Adrenal gland (tissue), 12 donors: ENCODE data around the gene BCL2A1. TPM values are rescaled to one million over a fixed set of nuclear protein-coding genes. Genes with fewer than 3 reads are reported as not detected.

Source experiments
- DNase-seq, 7 donors: peaks; one replicate each; pipeline ENCODE4 v3.0.0-alpha.2; 2019 to 2020
- H3K27ac ChIP-seq, 5 donors: fragments of 200-600 bp; sonication (generic) in 4 of 5; 1 replicate in 3 of 5; 2 replicates in 2 of 5; pipeline versions ENCODE4 v1.5.1 to v1.8.0; 2016 to 2020; ENCODE audit warnings: mild to moderate bottlenecking in 1 of 5
- H3K27me3 ChIP-seq: fragments of 200-600 bp; 2 replicates; pipeline ENCODE4 v1.8.0; 2021
- H3K36me3 ChIP-seq, 2 donors: fragments of 200-600 bp; replicated peaks in 1 of 2; 1 replicate in 1 of 2; 2 replicates in 1 of 2; pipeline versions ENCODE4 v1.5.1 to v1.8.0; 2018 to 2022
- H3K4me1 ChIP-seq, 2 donors: fragments of 200-600 bp; replicated peaks in 1 of 2; 1 replicate in 1 of 2; 2 replicates in 1 of 2; pipeline versions ENCODE4 v1.5.1 to v1.8.0; 2018 to 2021
- H3K4me3 ChIP-seq, 4 donors: fragments of 200-600 bp; sonication (generic) in 3 of 4; one replicate each; pipeline ENCODE4 v1.5.1; 2016 to 2018
- H3K9me3 ChIP-seq, 3 donors: fragments of 200-600 bp; sonication (generic) in 1 of 3; replicated peaks in 1 of 3; 1 replicate in 2 of 3; 2 replicates in 1 of 3; pipeline versions ENCODE4 v1.5.1 to v1.8.0; 2016 to 2021
- CTCF ChIP-seq, 6 experiments: fragments of 450-650 bp in 4 of 6; fragments of 200-600 bp in 2 of 6; sonication (generic) in 1 of 6; IDR thresholded peaks; 1 replicate in 5 of 6; 2 replicates in 1 of 6; pipeline versions ENCODE4 v1.5.1 to v1.8.0; 2016 to 2021; ENCODE audit warnings: antibody characterized with exemption in 6 of 6, mild to moderate bottlenecking in 2 of 6, moderate library complexity in 1 of 6
- POLR2A ChIP-seq, 2 donors: fragments of 450-650 bp; IDR thresholded peaks; one replicate each; pipeline ENCODE4 v1.6.1; 2017; ENCODE audit warnings: antibody characterized with exemption in 2 of 2, mild to moderate bottlenecking in 2 of 2, moderate library complexity in 1 of 2
- WGBS, 4 donors: extraction: QIAGEN DNeasy Blood & Tissue Kit in 2 of 4; methylation state at CpG; one replicate each; pipeline versions ENCODE4 v1.1.5 to v1.1.7; 2013 to 2017; 5-methylcytosine and 5-hydroxymethylcytosine counted together
- intact Hi-C, 2 donors: fragments of 100-400 bp; cut with DNase I; formaldehyde crosslinking; loops; one replicate each; pipeline versions ENCODE4 v1.14.1 to v1.15.0; 2022 to 2023
- polyA plus RNA-seq, 3 donors: library from polyadenylated mRNA; stranded (reverse); fragments of 200-250 nt in 2 of 3; fragments of 350-450 nt in 1 of 3; fragmentation: Illumina TruSeq in 1 of 3; extraction: RNeasy Lipid Tissue Mini Kit (QIAGEN cat#74804) in 1 of 3; gene quantifications; one replicate each; pipeline ENCODE4 v1.2.3, GENCODE V29; 2013 to 2014
- total RNA-seq, 9 donors: library from RNA; depleted of rRNA in 4 of 9; stranded (reverse); fragments of >200 nt in 4 of 9; fragments of 120-200 nt in 1 of 9; fragmentation: NEBNext Ultra II Directional in 1 of 9; extraction: Animal tissue kit (Norgen Biotek cat#: 25700) in 1 of 9; gene quantifications; one replicate each; pipeline versions ENCODE4 v1.1.0 to v1.2.4, GENCODE V29; 2013 to 2023
- donor health status: healthy with polysubstance abuse.
- donor health status: Bipolar disorder and iron deficiency.
- donor health status: DM: yes; HTN: yes; CAD: no.
- donor health status: DM: no; HTN: no; CAD: no.
- donor health status: DM: no; HTN: no; CAD: no.
- donor health status: DM: yes; HTN: yes; CAD: no.

The BCL2A1 gene
- total and polyA plus RNA-seq, 12 donors: 0.56 to 19.1 (median 1.4) TPM; not detected in 1

GRCh38 chr15:79924379-79924778 is 46.6 kb downstream of the BCL2A1 start:
- no peaks in the 10 kb centered on the region for H3K27me3 ChIP-seq
- intact Hi-C loops: no loop called here
- H3K27ac ChIP-seq: peak overlapping the region in 4 of 5 donors; percentile 89 to 96 (median 92)
- H3K9me3 ChIP-seq: peaks cover 0 to 13% (median 0%) of the 10 kb centered on the region in 3 donors
- 90 to 94% (median 90%) methylated on average over 22 to 24 of the region's 24 CpGs for WGBS, 4 donors
- H3K36me3 ChIP-seq: no peaks in the 10 kb centered on the region
- peak overlapping the region in 2 of 4 donors; percentile 80 to 84 for H3K4me3 ChIP-seq
- no peak for TF ChIP-seq POLR2A (IDR thresholded peaks at IDR 0.05)
- TF ChIP-seq CTCF (IDR thresholded peaks at IDR 0.05): no peak
- peaks cover 5 to 12% of the 10 kb centered on the region in 2 donors for H3K4me1 ChIP-seq
- peak in 1 of 7 donors; percentile 25 for DNase-seq

- 0 to 1% (median 0%) methylated on average over 18 to 68 of the region's 68 CpGs; no CpG with 5 or more reads in 1 of the 4 donors for WGBS, 4 donors
- H3K36me3 ChIP-seq: no peaks in the 10 kb centered on the region
- peak overlapping the region; percentile 84 to 96 (median 90) for H3K27ac ChIP-seq
- peaks cover 5 to 12% of the 10 kb centered on the region in 2 donors for H3K4me1 ChIP-seq
- H3K4me3 ChIP-seq: peak overlapping the region; percentile 16 to 84 (median 72)
- H3K27me3 ChIP-seq: no peaks in the 10 kb centered on the region
- peak; percentile 79 to 91 for TF ChIP-seq POLR2A (IDR thresholded peaks at IDR 0.05)
- TF ChIP-seq CTCF (IDR thresholded peaks at IDR 0.05): no peak
- peak; percentile 95 to 97 (median 96) for DNase-seq
- intact Hi-C loops: no loop called here
- H3K9me3 ChIP-seq: peaks cover 0 to 20% (median 0%) of the 10 kb centered on the region in 3 donors
Measured at GRCh38 chr15:79923515-79924169, 47.4 kb downstream of the BCL2A1 start.

GRCh38 chr15:79923079-79923514 is 47.9 kb downstream of the BCL2A1 start:
- Histone ChIP-seq H3K9me3 (peaks cover 0 to 20% (median 0%) of the 10 kb centered on the region in 3 donors), H3K36me3 (no peaks in the 10 kb centered on the region), H3K27me3 (no peaks in the 10 kb centered on the region), H3K4me3 (peak overlapping the region; percentile 51 to 84 (median 72)), H3K27ac (peak overlapping the region; percentile 84 to 96 (median 90)), H3K4me1 (peaks cover 5 to 12% of the 10 kb centered on the region in 2 donors)
- no peak for TF ChIP-seq POLR2A (IDR thresholded peaks at IDR 0.05)
- TF ChIP-seq CTCF (IDR thresholded peaks at IDR 0.05): no peak
- WGBS, 4 donors: 0 to 1% (median 0%) methylated on average over 5 to 51 of the region's 51 CpGs
- DNase-seq: peak; percentile 66 to 81 (median 69)
- intact Hi-C loops: no loop called here

- peak overlapping the region in 3 of 4 donors; percentile 51 to 84 (median 80) for H3K4me3 ChIP-seq
- DNase-seq: no peak
- intact Hi-C loops: no loop called here
- H3K9me3 ChIP-seq: peaks cover 0 to 20% (median 0%) of the 10 kb centered on the region in 3 donors
- no peak for TF ChIP-seq POLR2A (IDR thresholded peaks at IDR 0.05)
- peak overlapping the region; percentile 84 to 96 (median 90) for H3K27ac ChIP-seq
- no peaks in the 10 kb centered on the region for H3K27me3 ChIP-seq
- no peaks in the 10 kb centered on the region for H3K36me3 ChIP-seq
- H3K4me1 ChIP-seq: peaks cover 5 to 12% of the 10 kb centered on the region in 2 donors
- WGBS, 4 donors: 17 to 22% (median 21%) methylated on average over 8 to 17 of the region's 17 CpGs
Measured at GRCh38 chr15:79922512-79923078, 48.4 kb downstream of the BCL2A1 start.
